Muscle of leg (tissue), 11 donors: ENCODE data around the gene CALHM4. TPM values are rescaled to one million over a fixed set of nuclear protein-coding genes. Genes with fewer than 3 reads are reported as not detected.

Experiments used
- DNase-seq: peaks from one replicate; pipeline ENCODE4 v3.0.0; 2013
- H3K27ac ChIP-seq: one replicate; pipeline ENCODE4 v1.5.1; 2013; ENCODE audit warnings: mild to moderate bottlenecking, low read length, control low read depth
- H3K27me3 ChIP-seq: one replicate; pipeline ENCODE4 v1.6.1; 2013; ENCODE audit warnings: low read length; ENCODE audit not compliant: control insufficient read depth, insufficient read depth
- H3K36me3 ChIP-seq: one replicate; pipeline ENCODE4 v1.6.1; 2013; ENCODE audit warnings: low read length; ENCODE audit not compliant: control insufficient read depth, insufficient read depth
- H3K4me1 ChIP-seq: one replicate; pipeline ENCODE4 v1.6.1; 2013; ENCODE audit warnings: low read length; ENCODE audit not compliant: control insufficient read depth, insufficient read depth
- H3K4me3 ChIP-seq: one replicate; pipeline ENCODE4 v1.5.1; 2013; ENCODE audit warnings: low read length, control low read depth
- H3K9me3 ChIP-seq: replicated peaks from 2 replicates; pipeline ENCODE4 v1.6.1; 2013; ENCODE audit warnings: low read depth, low read length; ENCODE audit not compliant: control insufficient read depth
- WGBS: methylation state at CpG from one replicate; pipeline ENCODE4 v1.1.5; 2013; ENCODE audit warnings: missing lambda C conversion rate; ENCODE audit not compliant: insufficient coverage; 5-methylcytosine and 5-hydroxymethylcytosine counted together
- polyA plus RNA-seq, 8 donors: library from polyadenylated mRNA; unstranded; fragments of 120-200 nt; gene quantifications; one replicate each; pipeline versions ENCODE4 v1.2.1 to v1.2.3, GENCODE V29; 2013; ENCODE audit warnings: inconsistent platforms in 1 of 8, low replicate concordance in 1 of 8; ENCODE audit not compliant: insufficient read length in 8 of 8, insufficient read depth in 1 of 8
- total RNA-seq: library from RNA; stranded (reverse); fragments of 120-200 nt; gene quantifications from one replicate; pipeline ENCODE4 v1.2.4, GENCODE V29; 2013

CALHM4 gene
- total and polyA plus RNA-seq, 9 donors: 0.15 to 0.23 TPM; not detected in 7

- H3K27ac ChIP-seq: peak overlapping the region; percentile 94
- H3K4me1 ChIP-seq: peaks cover 2% of the 10 kb centered on the region
- peak overlapping the region; percentile 99 for H3K4me3 ChIP-seq
- H3K27me3 ChIP-seq: no peaks in the 10 kb centered on the region
- no peaks in the 10 kb centered on the region for H3K9me3 ChIP-seq
- peaks cover 8% of the 10 kb centered on the region for H3K36me3 ChIP-seq
- DNase-seq: no peak
- no CpG with 5 or more reads among the region's 12 CpGs for WGBS
Measured at GRCh38 chr6:116571683-116572000, 18.1 kb downstream of the CALHM4 start.

DNA sequence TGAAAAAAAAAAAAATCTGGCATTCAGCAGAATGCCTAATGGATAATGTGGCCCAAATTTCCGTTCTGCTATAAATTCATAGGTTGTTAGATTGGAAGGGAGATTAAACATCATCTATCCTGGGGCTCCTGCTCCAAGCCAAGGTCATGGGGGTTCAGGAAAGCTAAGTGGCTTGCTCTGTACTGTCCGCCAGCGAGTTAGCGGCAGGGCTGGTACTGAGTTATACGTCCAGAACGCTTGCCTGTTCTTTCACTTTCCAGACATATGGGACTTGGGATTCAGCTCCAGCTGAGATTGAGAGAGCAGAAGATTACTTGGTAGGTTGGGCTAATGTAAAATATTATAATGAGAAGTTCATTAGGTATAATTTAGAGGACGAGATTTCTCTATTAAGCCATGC lies 18.6 kb downstream of the CALHM4 start:
- no CpG with 5 or more reads among the region's 7 CpGs for WGBS

DNA sequence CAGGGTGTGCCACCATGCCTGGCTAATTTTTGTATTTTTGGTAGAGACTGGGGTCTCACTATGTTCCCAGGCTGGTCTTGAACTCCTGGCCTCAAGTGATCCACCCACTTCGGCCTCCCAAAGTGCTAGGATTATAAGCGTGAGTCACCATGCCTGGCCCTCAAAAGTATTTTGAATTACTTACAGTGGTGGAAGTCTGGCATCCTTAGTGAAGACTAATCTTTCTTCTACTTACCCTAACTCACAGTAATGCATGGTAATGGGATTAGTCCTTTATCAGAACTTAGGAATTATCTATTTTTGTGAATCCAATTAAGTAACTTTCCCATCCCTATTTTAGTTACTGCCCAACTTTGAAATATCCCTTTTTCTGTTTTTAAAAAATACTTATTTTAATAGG lies 21.7 kb downstream of the CALHM4 start:
- Histone ChIP-seq H3K36me3 (peaks cover 12% of the 10 kb centered on the region), H3K4me1 (peaks cover 2% of the 10 kb centered on the region), H3K27me3 (no peaks in the 10 kb centered on the region), H3K4me3 (no peak overlapping the region), H3K9me3 (no peaks in the 10 kb centered on the region), H3K27ac (no peak overlapping the region)
- DNase-seq: no peak
- WGBS: no CpG with 5 or more reads among the region's 2 CpGs

More for the DNA sequence above, 18.6 kb downstream of the CALHM4 start:
- Histone ChIP-seq H3K36me3 (peaks cover 10% of the 10 kb centered on the region), H3K27ac (peak overlapping the region; percentile 94), H3K27me3 (no peaks in the 10 kb centered on the region), H3K9me3 (no peaks in the 10 kb centered on the region), H3K4me1 (peaks cover 2% of the 10 kb centered on the region), H3K4me3 (peak overlapping the region; percentile 99)
- peak; percentile 43 for DNase-seq

DNA sequence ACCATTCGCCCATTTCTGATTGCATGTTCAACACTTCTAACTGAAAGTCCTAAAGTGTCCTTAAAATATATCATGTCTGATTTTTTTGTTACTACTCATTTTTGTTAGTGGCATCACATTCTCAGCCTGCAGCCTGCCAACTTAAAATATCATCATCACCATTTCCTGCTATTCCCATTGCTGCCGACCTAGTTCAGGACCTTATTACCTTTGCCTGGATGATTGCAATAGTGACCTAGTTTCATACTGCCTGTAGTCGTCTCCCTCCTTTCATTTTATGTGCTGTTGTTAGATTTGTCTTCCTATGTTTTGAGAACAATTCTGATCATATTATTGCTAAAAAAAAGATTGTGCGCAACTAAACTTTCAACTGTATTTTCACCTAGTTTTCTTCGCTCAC lies 23.9 kb downstream of the CALHM4 start:
- Histone ChIP-seq H3K9me3 (no peaks in the 10 kb centered on the region), H3K27me3 (no peaks in the 10 kb centered on the region), H3K4me1 (peaks cover 2% of the 10 kb centered on the region), H3K36me3 (peaks cover 12% of the 10 kb centered on the region), H3K4me3 (no peak overlapping the region), H3K27ac (no peak overlapping the region)
- no peak for DNase-seq
- WGBS: 100% methylated on average over 1 of the region's 5 CpGs

DNA sequence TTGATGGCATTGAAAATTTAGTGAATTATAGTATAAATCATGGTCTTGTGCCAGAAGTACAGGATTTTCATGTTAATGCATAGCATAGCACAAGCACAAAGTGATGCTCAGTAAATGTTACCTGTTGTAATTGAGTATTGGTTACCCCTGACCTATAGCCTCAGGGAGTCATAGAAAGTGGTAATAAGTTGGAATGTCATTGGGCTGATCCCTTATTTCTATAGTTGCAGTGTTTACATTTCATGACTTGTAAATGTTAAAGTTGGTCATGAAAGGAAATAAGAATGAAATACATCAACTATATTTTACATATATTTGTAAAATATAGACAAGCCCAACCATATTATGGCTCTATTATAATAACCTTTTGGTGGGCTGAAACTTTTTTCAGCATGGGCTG lies 24.8 kb downstream of the CALHM4 start:
- no peaks in the 10 kb centered on the region for H3K4me1 ChIP-seq
- no peak overlapping the region for H3K4me3 ChIP-seq
- H3K27ac ChIP-seq: no peak overlapping the region
- peaks cover 15% of the 10 kb centered on the region for H3K36me3 ChIP-seq
- no peaks in the 10 kb centered on the region for H3K9me3 ChIP-seq
- H3K27me3 ChIP-seq: no peaks in the 10 kb centered on the region
- no peak for DNase-seq

DNA sequence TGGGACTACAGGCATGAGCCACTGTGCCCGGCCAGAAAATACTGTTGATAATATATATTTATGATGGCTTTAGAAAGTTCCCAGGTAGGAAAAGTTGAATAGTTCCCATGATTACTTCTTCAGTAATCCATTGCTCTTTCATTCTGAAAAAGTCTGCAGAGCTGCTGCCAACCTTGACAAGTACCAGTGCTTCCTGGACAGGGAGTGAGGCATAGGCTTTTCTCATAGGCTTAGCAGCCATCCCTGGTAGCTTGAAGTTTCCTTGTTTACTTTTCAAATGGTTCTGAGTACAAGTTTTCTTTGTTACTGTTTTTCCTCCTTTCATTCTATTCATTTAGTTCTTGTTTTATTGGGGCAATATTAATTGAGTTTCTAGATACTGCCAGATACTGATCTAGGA lies 25.6 kb downstream of the CALHM4 start:
- Histone ChIP-seq H3K27me3 (no peaks in the 10 kb centered on the region), H3K27ac (no peak overlapping the region), H3K9me3 (no peaks in the 10 kb centered on the region), H3K4me1 (no peaks in the 10 kb centered on the region), H3K4me3 (no peak overlapping the region), H3K36me3 (peaks cover 19% of the 10 kb centered on the region)
- no CpG with 5 or more reads among the region's 1 CpG for WGBS
- no peak for DNase-seq

DNA sequence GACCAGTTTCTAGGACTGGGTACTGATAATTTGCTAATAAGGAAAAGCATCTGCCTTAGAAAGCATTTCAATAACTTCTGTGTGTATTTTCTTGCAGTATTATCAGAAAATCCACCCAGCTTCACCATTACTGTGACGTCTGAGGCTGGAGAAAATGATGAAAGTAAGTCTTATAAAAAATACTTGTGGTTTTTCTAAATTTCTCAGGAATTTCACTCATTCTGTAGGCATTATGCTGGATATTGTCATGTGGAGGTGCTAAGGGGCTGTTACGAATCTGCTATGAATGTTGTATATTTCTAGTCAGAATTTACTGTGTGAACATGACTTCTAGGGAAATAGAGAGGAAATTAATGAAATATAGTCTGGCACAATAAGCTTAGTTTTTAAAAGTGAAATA lies 26.6 kb downstream of the CALHM4 start:
- no peaks in the 10 kb centered on the region for H3K27me3 ChIP-seq
- H3K27ac ChIP-seq: no peak overlapping the region
- H3K4me1 ChIP-seq: no peaks in the 10 kb centered on the region
- no peak overlapping the region for H3K4me3 ChIP-seq
- no CpG with 5 or more reads among the region's 2 CpGs for WGBS
- DNase-seq: no peak
- peaks cover 19% of the 10 kb centered on the region for H3K36me3 ChIP-seq
- H3K9me3 ChIP-seq: no peaks in the 10 kb centered on the region

DNA sequence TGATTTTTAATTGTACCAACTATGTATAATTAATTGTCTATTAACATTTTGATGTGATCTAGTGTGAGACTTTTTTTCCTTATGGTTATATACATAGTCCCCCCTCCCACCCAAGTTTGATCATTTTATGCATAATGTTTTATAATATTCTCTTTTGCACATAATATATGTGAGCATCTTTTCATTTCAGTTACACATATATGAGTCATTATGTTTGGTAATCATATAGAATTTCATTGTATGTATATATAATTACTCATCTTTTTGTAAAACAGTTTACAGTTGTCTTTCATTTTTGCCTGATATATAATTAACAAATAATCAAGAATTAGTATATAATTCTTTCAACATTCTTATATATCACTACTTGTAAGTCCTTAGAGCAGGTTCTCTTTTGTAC lies 32.7 kb downstream of the CALHM4 start:
- Histone ChIP-seq H3K4me3 (no peak overlapping the region), H3K27me3 (no peaks in the 10 kb centered on the region), H3K27ac (no peak overlapping the region), H3K36me3 (peaks cover 28% of the 10 kb centered on the region), H3K9me3 (no peaks in the 10 kb centered on the region), H3K4me1 (no peaks in the 10 kb centered on the region)
- DNase-seq: no peak

DNA sequence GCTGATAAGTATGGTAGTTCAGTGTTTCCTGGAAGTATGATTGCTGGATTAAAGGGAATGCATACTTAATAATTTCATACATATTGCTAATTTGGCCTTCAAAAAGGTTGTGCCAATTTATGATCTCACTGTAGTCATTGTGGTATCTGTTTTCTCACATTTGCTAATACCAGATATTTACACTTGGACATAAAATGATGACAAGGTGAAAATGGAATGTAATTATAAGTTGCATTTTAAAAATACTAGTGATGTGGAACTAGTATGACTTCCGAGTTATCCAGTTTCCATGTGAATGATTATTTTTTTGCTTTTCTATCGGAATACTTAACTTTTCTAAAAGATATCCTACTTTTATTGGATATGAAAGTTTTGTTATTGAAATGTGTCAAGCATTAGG lies 33.2 kb downstream of the CALHM4 start:
- Histone ChIP-seq H3K36me3 (peaks cover 31% of the 10 kb centered on the region), H3K4me1 (no peaks in the 10 kb centered on the region), H3K27me3 (no peaks in the 10 kb centered on the region), H3K4me3 (no peak overlapping the region), H3K27ac (no peak overlapping the region), H3K9me3 (no peaks in the 10 kb centered on the region)
- WGBS: no CpG with 5 or more reads among the region's 2 CpGs
- no peak for DNase-seq

GRCh38 chr6:116595247-116595646 lies 41.7 kb downstream of the CALHM4 start:
- WGBS: no CpG with 5 or more reads among the region's 3 CpGs
- DNase-seq: no peak
- no peaks in the 10 kb centered on the region for H3K4me1 ChIP-seq
- no peaks in the 10 kb centered on the region for H3K9me3 ChIP-seq
- H3K27me3 ChIP-seq: no peaks in the 10 kb centered on the region
- H3K27ac ChIP-seq: no peak overlapping the region
- no peak overlapping the region for H3K4me3 ChIP-seq
- peaks cover 16% of the 10 kb centered on the region for H3K36me3 ChIP-seq

GRCh38 chr6:116596815-116597214 lies 43.3 kb downstream of the CALHM4 start:
- no peak overlapping the region for H3K4me3 ChIP-seq
- H3K9me3 ChIP-seq: no peaks in the 10 kb centered on the region
- DNase-seq: peak; percentile 44
- H3K27ac ChIP-seq: no peak overlapping the region
- peaks cover 12% of the 10 kb centered on the region for H3K36me3 ChIP-seq
- no CpG with 5 or more reads among the region's 4 CpGs for WGBS
- no peaks in the 10 kb centered on the region for H3K4me1 ChIP-seq
- H3K27me3 ChIP-seq: no peaks in the 10 kb centered on the region
